HEK293 (cell line): ENCODE data around the gene CMTM8.
A peak's percentile ranks its signal among the peaks of the same experiment; 100 is the strongest.

Experiments used
- BCL11A ChIP-seq: fragments of 450-650 bp; formaldehyde crosslinking; IDR thresholded peaks from 2 replicates; pipeline ENCODE4 v1.5.1; 2016; ENCODE audit warnings: low read depth, missing biosample characterization, missing genetic modification characterization
- BCL11B ChIP-seq: fragments of 450-650 bp; formaldehyde crosslinking; IDR thresholded peaks from 2 replicates; pipeline ENCODE4 v1.5.1; 2016; ENCODE audit warnings: low read depth, missing biosample characterization, missing genetic modification characterization
- EGR2 ChIP-seq: fragments of 450-650 bp; formaldehyde crosslinking; IDR thresholded peaks from 2 replicates; pipeline ENCODE4 v1.5.1; 2016; ENCODE audit warnings: low read depth, missing biosample characterization, missing genetic modification characterization
- MYNN ChIP-seq: fragments of 450-650 bp; formaldehyde crosslinking; IDR thresholded peaks from 2 replicates; pipeline ENCODE4 v1.5.1; 2016; ENCODE audit warnings: missing biosample characterization, missing genetic modification characterization, borderline replicate concordance
- MZF1 ChIP-seq: fragments of 450-650 bp; formaldehyde crosslinking; IDR thresholded peaks from 2 replicates; pipeline ENCODE4 v1.5.1; 2017; ENCODE audit warnings: missing biosample characterization, missing genetic modification characterization, borderline replicate concordance
- TCF7L2 ChIP-seq: IDR thresholded peaks from 2 replicates; pipeline ENCODE4 v1.6.1; 2011; ENCODE audit warnings: low read depth, mild to moderate bottlenecking, inconsistent platforms, low read length, moderate library complexity, borderline replicate concordance
- YY1 ChIP-seq: fragments of 450-650 bp; formaldehyde crosslinking; IDR thresholded peaks from 2 replicates; pipeline ENCODE4 v1.5.1; 2018; ENCODE audit warnings: missing biosample characterization, missing genetic modification characterization
- ZBTB21 ChIP-seq: fragments of 450-650 bp; formaldehyde crosslinking; IDR thresholded peaks from 2 replicates; pipeline ENCODE4 v1.5.1; 2017; ENCODE audit warnings: missing biosample characterization, missing genetic modification characterization
- ZFHX2 ChIP-seq: fragments of 450-650 bp; formaldehyde crosslinking; conservative IDR thresholded peaks from 2 replicates; pipeline ENCODE4 v1.5.1; 2016; ENCODE audit warnings: missing biosample characterization, missing genetic modification characterization
- ZFP3 ChIP-seq: fragments of 450-650 bp; formaldehyde crosslinking; IDR thresholded peaks from 2 replicates; pipeline ENCODE4 v1.5.1; 2016; ENCODE audit warnings: low read depth, missing biosample characterization, missing genetic modification characterization
- ZNF133 ChIP-seq: fragments of 450-650 bp; formaldehyde crosslinking; IDR thresholded peaks from 2 replicates; pipeline ENCODE4 v1.5.1; 2016; ENCODE audit warnings: missing biosample characterization, missing genetic modification characterization
- ZNF155 ChIP-seq: fragments of 450-650 bp; formaldehyde crosslinking; IDR thresholded peaks from 2 replicates; pipeline ENCODE4 v1.5.1; 2016; ENCODE audit warnings: missing biosample characterization, missing genetic modification characterization
- ZNF202 ChIP-seq: fragments of 450-650 bp; formaldehyde crosslinking; IDR thresholded peaks from 2 replicates; pipeline ENCODE4 v1.5.1; 2016; ENCODE audit warnings: missing biosample characterization, missing genetic modification characterization, borderline replicate concordance
- ZNF266 ChIP-seq: fragments of 450-650 bp; formaldehyde crosslinking; IDR thresholded peaks from 2 replicates; pipeline ENCODE4 v1.5.1; 2016; ENCODE audit warnings: missing biosample characterization, missing genetic modification characterization, low read depth
- ZNF292 ChIP-seq: fragments of 450-650 bp; formaldehyde crosslinking; IDR thresholded peaks from 2 replicates; pipeline ENCODE4 v1.5.1; 2016; ENCODE audit warnings: low read depth, missing biosample characterization, missing genetic modification characterization, borderline replicate concordance
- ZNF324 ChIP-seq: fragments of 450-650 bp; formaldehyde crosslinking; IDR thresholded peaks from 2 replicates; pipeline ENCODE4 v1.5.1; 2016; ENCODE audit warnings: missing biosample characterization, missing genetic modification characterization
- ZNF416 ChIP-seq: fragments of 450-650 bp; formaldehyde crosslinking; IDR thresholded peaks from 2 replicates; pipeline ENCODE4 v1.5.1; 2016; ENCODE audit warnings: missing biosample characterization, missing genetic modification characterization
- ZNF555 ChIP-seq: fragments of 450-650 bp; formaldehyde crosslinking; conservative IDR thresholded peaks from 2 replicates; pipeline ENCODE4 v1.5.1; 2017; ENCODE audit warnings: missing biosample characterization, mild to moderate bottlenecking, missing genetic modification characterization, inconsistent platforms
- ZNF561 ChIP-seq: fragments of 450-650 bp; IDR thresholded peaks from 2 replicates; pipeline ENCODE4 v1.5.1; 2018; ENCODE audit warnings: missing biosample characterization, missing genetic modification characterization, borderline replicate concordance
- ZNF585B ChIP-seq: fragments of 450-650 bp; formaldehyde crosslinking; IDR thresholded peaks from 2 replicates; pipeline ENCODE4 v1.5.1; 2016; ENCODE audit warnings: missing biosample characterization, missing genetic modification characterization
- ZNF626 ChIP-seq: fragments of 450-650 bp; sonication (Bioruptor Pico); formaldehyde crosslinking; IDR thresholded peaks from 2 replicates; pipeline ENCODE4 v1.5.1; 2018; ENCODE audit warnings: missing biosample characterization, missing genetic modification characterization, inconsistent platforms
- ZNF629 ChIP-seq: fragments of 450-650 bp; formaldehyde crosslinking; IDR thresholded peaks from 2 replicates; pipeline ENCODE4 v1.5.1; 2017; ENCODE audit warnings: missing biosample characterization, missing genetic modification characterization
- ZNF701 ChIP-seq: fragments of 450-650 bp; formaldehyde crosslinking; IDR thresholded peaks from 2 replicates; pipeline ENCODE4 v1.5.1; 2016; ENCODE audit warnings: missing biosample characterization, missing genetic modification characterization
- ZNF777 ChIP-seq: fragments of 450-650 bp; formaldehyde crosslinking; IDR thresholded peaks from 2 replicates; pipeline ENCODE4 v1.5.1; 2017; ENCODE audit warnings: missing biosample characterization, missing genetic modification characterization, borderline replicate concordance
- ZNF837 ChIP-seq: fragments of 450-650 bp; formaldehyde crosslinking; IDR thresholded peaks from 2 replicates; pipeline ENCODE4 v1.5.1; 2016; ENCODE audit warnings: missing biosample characterization, missing genetic modification characterization
- ZSCAN16 ChIP-seq: fragments of 450-650 bp; formaldehyde crosslinking; IDR thresholded peaks from 2 replicates; pipeline ENCODE4 v1.5.1; 2016; ENCODE audit warnings: missing biosample characterization, missing genetic modification characterization
- TF ChIP-seq, protein P1 (sequence below): fragments of 450-650 bp; formaldehyde crosslinking; IDR thresholded peaks from 2 replicates; pipeline ENCODE4 v1.5.1; 2016; ENCODE audit warnings: missing biosample characterization, missing genetic modification characterization
- TF ChIP-seq, protein P2 (sequence below): fragments of 450-650 bp; formaldehyde crosslinking; IDR thresholded peaks from 2 replicates; pipeline ENCODE4 v1.5.1; 2016; ENCODE audit warnings: missing biosample characterization, missing genetic modification characterization, borderline replicate concordance
- TF ChIP-seq, protein P3 (sequence below): fragments of 450-650 bp; formaldehyde crosslinking; IDR thresholded peaks from 2 replicates; pipeline ENCODE4 v1.5.1; 2016; ENCODE audit warnings: missing biosample characterization, missing genetic modification characterization
- TF ChIP-seq, protein P4 (sequence below): fragments of 450-650 bp; formaldehyde crosslinking; IDR thresholded peaks from 2 replicates; pipeline ENCODE4 v1.5.1; 2017; ENCODE audit warnings: missing biosample characterization, mild to moderate bottlenecking, missing genetic modification characterization, moderate library complexity
- TF ChIP-seq, protein P5 (sequence below): fragments of 450-650 bp; formaldehyde crosslinking; IDR thresholded peaks from 2 replicates; pipeline ENCODE4 v1.5.1; 2016; ENCODE audit warnings: missing biosample characterization, missing genetic modification characterization

CMTM8 gene

DNA sequence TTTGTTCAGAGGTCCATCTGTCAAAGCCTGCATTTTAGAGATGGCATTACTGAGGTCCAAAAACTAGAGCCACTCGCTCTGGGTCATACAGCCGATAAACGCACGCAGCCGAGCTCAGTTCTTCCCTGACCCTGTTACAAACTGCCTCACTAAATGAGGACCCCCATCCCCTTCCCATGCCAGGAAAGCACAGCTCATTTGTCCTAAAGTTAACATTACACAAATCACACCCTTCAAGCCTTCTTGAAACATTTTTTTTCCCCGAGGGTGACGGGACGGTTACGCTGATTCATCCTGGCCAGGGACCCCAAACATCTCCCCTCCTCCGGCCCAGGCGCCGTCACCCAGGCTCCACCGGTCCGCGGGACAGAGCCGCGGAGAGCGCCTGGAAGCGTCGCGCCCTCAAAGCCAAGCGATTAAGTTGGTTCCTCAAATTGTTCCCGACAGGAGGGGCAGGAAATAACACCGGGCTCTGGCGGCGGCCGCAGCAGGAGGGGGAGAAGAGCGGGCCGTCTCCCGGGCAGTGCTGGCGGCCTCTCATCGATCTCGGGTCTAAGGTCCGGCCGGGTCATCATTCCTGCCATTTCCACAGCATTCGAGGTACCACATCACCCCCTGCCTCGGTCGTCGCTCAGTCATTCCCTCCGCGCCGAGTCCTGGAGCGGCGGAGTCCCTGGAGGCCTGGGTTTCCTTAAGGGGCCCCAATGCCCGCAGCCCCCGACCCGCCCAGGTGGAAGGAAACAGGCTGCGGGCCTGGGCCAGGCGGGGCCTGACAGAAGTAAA lies 619 bp upstream of the CMTM8 start (continued):
- no peak for TF ChIP-seq ZNF555 (tag by site-specific recombination)
- no peak for TF ChIP-seq ZNF701
- no peak for TF ChIP-seq ZNF416
- TF ChIP-seq ZNF561 (tag by site-specific recombination): no peak; the same call in 1 of the 2 replicates
- no peak for TF ChIP-seq ZNF626
- TF ChIP-seq ZNF629 (tag by site-specific recombination): no peak
- TF ChIP-seq, protein P1, sequence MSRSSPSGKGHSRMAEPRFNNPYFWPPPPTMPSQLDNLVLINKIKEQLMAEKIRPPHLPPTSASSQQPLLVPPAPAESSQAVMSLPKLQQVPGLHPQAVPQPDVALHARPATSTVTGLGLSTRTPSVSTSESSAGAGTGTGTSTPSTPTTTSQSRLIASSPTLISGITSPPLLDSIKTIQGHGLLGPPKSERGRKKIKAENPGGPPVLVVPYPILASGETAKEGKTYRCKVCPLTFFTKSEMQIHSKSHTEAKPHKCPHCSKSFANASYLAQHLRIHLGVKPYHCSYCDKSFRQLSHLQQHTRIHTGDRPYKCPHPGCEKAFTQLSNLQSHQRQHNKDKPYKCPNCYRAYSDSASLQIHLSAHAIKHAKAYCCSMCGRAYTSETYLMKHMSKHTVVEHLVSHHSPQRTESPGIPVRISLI (tag by site-specific recombination): no peak
- TF ChIP-seq ZNF155 (tag by site-specific recombination): no peak
- TF ChIP-seq ZNF585B (tag by site-specific recombination): no peak
- no peak for TF ChIP-seq ZNF837 (tag by site-specific recombination)
- TF ChIP-seq ZFP3: no peak
- TF ChIP-seq, protein P2, sequence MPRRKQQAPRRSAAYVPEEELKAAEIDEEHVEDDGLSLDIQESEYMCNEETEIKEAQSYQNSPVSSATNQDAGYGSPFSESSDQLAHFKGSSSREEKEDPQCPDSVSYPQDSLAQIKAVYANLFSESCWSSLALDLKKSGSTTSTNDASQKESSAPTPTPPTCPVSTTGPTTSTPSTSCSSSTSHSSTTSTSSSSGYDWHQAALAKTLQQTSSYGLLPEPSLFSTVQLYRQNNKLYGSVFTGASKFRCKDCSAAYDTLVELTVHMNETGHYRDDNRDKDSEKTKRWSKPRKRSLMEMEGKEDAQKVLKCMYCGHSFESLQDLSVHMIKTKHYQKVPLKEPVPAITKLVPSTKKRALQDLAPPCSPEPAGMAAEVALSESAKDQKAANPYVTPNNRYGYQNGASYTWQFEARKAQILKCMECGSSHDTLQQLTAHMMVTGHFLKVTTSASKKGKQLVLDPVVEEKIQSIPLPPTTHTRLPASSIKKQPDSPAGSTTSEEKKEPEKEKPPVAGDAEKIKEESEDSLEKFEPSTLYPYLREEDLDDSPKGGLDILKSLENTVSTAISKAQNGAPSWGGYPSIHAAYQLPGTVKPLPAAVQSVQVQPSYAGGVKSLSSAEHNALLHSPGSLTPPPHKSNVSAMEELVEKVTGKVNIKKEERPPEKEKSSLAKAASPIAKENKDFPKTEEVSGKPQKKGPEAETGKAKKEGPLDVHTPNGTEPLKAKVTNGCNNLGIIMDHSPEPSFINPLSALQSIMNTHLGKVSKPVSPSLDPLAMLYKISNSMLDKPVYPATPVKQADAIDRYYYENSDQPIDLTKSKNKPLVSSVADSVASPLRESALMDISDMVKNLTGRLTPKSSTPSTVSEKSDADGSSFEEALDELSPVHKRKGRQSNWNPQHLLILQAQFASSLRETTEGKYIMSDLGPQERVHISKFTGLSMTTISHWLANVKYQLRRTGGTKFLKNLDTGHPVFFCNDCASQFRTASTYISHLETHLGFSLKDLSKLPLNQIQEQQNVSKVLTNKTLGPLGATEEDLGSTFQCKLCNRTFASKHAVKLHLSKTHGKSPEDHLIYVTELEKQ (tag by site-specific recombination): no peak
- TF ChIP-seq MYNN: no peak
- TF ChIP-seq ZNF133: 0 out of 2 replicates have a peak, but pooled peaks have one; percentile 14
- TF ChIP-seq, protein P3, sequence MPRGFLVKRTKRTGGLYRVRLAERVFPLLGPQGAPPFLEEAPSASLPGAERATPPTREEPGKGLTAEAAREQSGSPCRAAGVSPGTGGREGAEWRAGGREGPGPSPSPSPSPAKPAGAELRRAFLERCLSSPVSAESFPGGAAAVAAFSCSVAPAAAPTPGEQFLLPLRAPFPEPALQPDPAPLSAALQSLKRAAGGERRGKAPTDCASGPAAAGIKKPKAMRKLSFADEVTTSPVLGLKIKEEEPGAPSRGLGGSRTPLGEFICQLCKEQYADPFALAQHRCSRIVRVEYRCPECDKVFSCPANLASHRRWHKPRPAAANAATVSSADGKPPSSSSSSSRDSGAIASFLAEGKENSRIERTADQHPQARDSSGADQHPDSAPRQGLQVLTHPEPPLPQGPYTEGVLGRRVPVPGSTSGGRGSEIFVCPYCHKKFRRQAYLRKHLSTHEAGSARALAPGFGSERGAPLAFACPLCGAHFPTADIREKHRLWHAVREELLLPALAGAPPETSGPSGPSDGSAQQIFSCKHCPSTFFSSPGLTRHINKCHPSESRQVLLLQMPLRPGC: no peak
- TF ChIP-seq, protein P4, sequence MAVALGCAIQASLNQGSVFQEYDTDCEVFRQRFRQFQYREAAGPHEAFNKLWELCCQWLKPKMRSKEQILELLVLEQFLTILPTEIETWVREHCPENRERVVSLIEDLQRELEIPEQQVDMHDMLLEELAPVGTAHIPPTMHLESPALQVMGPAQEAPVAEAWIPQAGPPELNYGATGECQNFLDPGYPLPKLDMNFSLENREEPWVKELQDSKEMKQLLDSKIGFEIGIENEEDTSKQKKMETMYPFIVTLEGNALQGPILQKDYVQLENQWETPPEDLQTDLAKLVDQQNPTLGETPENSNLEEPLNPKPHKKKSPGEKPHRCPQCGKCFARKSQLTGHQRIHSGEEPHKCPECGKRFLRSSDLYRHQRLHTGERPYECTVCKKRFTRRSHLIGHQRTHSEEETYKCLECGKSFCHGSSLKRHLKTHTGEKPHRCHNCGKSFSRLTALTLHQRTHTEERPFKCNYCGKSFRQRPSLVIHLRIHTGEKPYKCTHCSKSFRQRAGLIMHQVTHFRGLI (tag by site-specific recombination): no peak
- TF ChIP-seq ZNF324: no peak; the same call in 1 of the 2 replicates
- TF ChIP-seq ZNF202 (tag by site-specific recombination): no peak
- no peak for TF ChIP-seq ZSCAN16 (tag by site-specific recombination)
- no peak for TF ChIP-seq BCL11A
- TF ChIP-seq ZBTB21: no peak
- no peak for TF ChIP-seq ZNF777 (tag by site-specific recombination)
- no peak for TF ChIP-seq MZF1
- no peak for TF ChIP-seq EGR2 (tag by site-specific recombination)
- TF ChIP-seq, protein P5, sequence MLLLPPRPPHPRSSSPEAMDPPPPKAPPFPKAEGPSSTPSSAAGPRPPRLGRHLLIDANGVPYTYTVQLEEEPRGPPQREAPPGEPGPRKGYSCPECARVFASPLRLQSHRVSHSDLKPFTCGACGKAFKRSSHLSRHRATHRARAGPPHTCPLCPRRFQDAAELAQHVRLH (tag by site-specific recombination): no peak
- TF ChIP-seq ZFHX2 (tag by site-specific recombination): no peak
- TF ChIP-seq TCF7L2: no peak
- TF ChIP-seq YY1: no peak
- TF ChIP-seq ZNF292 (tag by site-specific recombination): no peak
- TF ChIP-seq ZNF266 (tag by site-specific recombination): no peak
- no peak for TF ChIP-seq BCL11B (tag by site-specific recombination)
